AG04449 (cell line): ENCODE results near the gene GPR89A.
"Not testable (repeated sequence)": the region's sequence is repeated elsewhere in the genome, so short reads cannot be mapped to it uniquely, and the experiment has no call there.

Experiments
- CTCF ChIA-PET: fragments of 350-600 bp; formaldehyde crosslinking; extraction: SDS; loops from one replicate; lab custom pipeline; 2021; ENCODE audit warnings: antibody characterized with exemption; lab: Yijun Ruan, JAX
- POLR2A ChIA-PET: fragments of 400-600, 350-600 bp; formaldehyde crosslinking; extraction: SDS; loops from one replicate; lab custom pipeline; 2020; ENCODE audit warnings: antibody characterized with exemption, inconsistent platforms; lab: Yijun Ruan, JAX
- DNase-seq: peaks from one replicate; pipeline ENCODE4 v3.0.0-alpha.2; 2010; ENCODE audit warnings: low read depth, low spot score
- H3K4me3 ChIP-seq: 2 replicates; pipeline ENCODE4 v1.5.1; 2011; ENCODE audit warnings: low read depth, mild to moderate bottlenecking, control low read depth, low read length
- CTCF ChIP-seq: IDR thresholded peaks from one replicate; pipeline ENCODE4 v1.5.1; 2011; ENCODE audit warnings: mild to moderate bottlenecking, moderate library complexity, low read length, control low read depth, inconsistent platforms; ENCODE audit not compliant: insufficient read depth; ENCODE audit errors: missing control alignments

Gene GPR89A

DNA sequence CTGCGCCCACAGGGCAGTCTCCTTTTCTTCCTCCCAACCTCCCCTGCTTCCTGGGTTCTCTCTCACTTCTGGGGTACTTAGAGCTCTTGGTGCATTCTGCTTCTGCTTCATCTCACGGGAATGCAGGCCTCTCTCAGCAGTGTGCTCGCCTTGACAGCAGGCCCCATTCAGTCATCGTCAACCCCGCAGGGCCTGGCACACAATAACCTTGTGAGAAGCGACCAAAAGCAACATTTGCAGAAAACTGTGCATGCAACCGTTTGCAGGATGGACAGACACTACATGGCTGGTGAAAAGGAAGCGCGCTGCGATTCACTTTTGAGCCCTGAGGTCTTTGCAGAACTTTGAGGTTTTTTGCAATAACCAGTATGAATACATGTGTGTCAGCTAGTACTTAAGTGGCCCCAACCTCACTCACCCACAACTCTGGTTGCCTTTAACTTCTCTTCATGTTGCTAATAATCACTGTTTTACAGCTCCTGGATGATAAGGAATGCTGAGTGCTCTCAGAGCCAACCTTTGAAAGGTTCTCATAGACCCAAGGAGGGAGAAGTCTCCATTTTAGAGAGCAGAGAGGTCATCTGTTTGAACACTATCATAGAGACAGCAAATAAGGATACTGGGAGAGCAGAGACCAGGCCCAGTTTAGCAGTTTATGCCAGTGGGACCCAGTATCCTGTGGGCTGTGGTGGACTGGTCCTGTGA lies 109.0 kb downstream of the GPR89A start:
- CTCF ChIA-PET: interaction anchor here (0.8 to 1.5 kb wide), 4 partner anchors 10 to 23 kb away, joined by 3 to 10 read pairs (median 3); partner anchors contain the start of gene PDZK1
- no peak for TF ChIP-seq CTCF
- DNase-seq: no peak
- no peak overlapping the region for H3K4me3 ChIP-seq
- POLR2A ChIA-PET: no interaction called here

DNA sequence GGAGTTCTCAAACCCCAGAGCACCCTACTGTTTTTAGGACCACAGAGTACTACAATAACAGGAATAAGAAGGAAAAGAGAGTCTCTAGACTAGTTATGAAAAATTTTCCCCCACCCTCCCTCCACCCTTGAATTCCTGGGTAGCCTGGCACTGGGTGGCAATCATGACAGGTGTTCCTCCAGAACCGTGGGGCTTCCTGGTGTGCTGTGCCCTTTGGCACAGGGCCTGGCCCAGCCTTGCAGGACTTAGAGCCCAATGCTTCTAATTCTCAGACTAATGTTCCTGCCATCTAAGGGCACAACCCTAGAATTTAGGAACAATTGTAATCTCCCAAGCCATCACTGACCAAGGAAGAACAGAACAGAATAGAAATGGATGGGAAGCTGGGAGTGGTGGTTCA lies 110.0 kb downstream of the GPR89A start:
- DNase-seq: no peak
- no peak overlapping the region for H3K4me3 ChIP-seq
- no peak for TF ChIP-seq CTCF
- ChIA-PET POLR2A (no interaction called here), CTCF (interaction anchor here (1.1 kb wide), 1 partner anchor 21 kb away, joined by 3 read pairs; no protein-coding TSS in a partner anchor)

DNA sequence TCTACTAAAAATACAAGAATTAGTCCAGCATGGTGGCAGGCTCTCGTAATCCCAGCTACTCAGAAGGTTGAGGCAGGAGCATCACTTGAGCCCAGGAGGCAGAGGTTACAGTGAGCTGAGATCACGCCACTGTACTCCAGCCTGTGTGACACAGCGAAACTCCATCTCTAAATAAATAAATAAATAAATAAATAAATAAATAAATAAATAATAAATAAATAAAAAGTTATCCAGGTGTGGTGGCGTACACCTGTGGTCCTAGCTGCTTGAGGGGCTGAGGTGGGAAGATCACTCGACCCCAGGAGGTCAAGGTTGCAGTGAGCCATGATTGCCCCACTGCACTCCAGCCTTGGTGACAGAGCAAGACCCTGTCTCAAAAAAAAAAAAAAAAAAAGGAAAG lies 110.7 kb downstream of the GPR89A start:
- CTCF ChIA-PET: interaction anchor here (0.9 to 4.8 kb wide), 2 partner anchors 10 to 116 kb away, joined by 3 to 33 read pairs; partner anchors contain the start of gene PDZK1
- H3K4me3 ChIP-seq, DNase-seq, POLR2A ChIA-PET: not testable (repeated sequence)

- CTCF ChIA-PET: interaction anchor here (0.9 to 4.8 kb wide), 8 partner anchors 10 to 115 kb away, joined by 3 to 53 read pairs (median 29); partner anchors contain the start of gene PDZK1
- TF ChIP-seq CTCF: no peak
- no peak within 1 kb of the TSS for H3K4me3 ChIP-seq
- POLR2A ChIA-PET: interaction anchor here (1.2 kb wide), 1 partner anchor 126 kb away, joined by 3 read pairs; the partner anchor contains the start of gene NUDT17
- DNase-seq: no peak
Measured at GRCh38 chr1:145719230-145720079, 111.7 kb downstream of the GPR89A start, which contains the start of gene CD160. Gene CD160, plus strand, starts transcription at chr1:145719499. Its CDS starts 8,829 bp downstream, at chr1:145728328.
